ENCODE data around the gene S100A2.
A peak's percentile ranks its signal among the peaks of the same experiment; 100 is the strongest.

GRCh38 chr1:153572569-153573015 is 6.9 kb upstream of the S100A2 start:
- peak; percentile 76 to 92 (median 82) for TF ChIP-seq CTCF (IDR thresholded peaks at IDR 0.05)
- TF ChIP-seq POLR2A (IDR thresholded peaks at IDR 0.05), result peak in 1 of 2 donors; percentile 12
- TF ChIP-seq EP300 (IDR thresholded peaks at IDR 0.05), result peak in 1 of 2 donors; percentile 75

All from tibial nerve (tissue), 4 donors.